ENCODE measurements around the gene COA8. TPM values are rescaled to one million over a fixed set of nuclear protein-coding genes. Genes with fewer than 3 reads are reported as not detected.
A peak's percentile ranks its signal among the peaks of the same experiment; 100 is the strongest.

COA8 gene
- total RNA-seq, 4 donors from 2014 or later: 1.5 to 17.1 (median 15.2) TPM; not detected in 1

DNA sequence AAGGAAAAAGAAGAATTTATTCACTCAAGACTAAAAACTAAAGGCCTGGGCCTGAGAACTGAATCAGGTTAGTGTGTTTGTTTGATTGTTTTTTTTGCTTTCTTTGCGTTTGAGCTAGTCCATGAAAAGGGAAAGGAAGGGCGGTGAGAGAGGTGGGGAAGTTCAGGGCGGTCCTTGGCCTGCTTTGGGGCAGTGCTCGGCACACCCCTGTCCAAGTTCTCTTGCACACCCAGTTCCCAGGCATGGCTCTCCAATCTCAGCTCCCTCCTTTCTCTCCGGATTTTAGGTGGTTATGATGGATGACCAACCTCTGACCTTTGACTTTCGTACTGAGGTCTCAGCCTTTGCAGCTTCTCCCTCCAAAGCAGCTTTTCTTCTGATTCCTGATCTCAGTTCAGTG lies 11.3 kb downstream of the COA8 start:
- H3K36me3 ChIP-seq: no peaks in the 10 kb centered on the region
- WGBS, 2 donors (ENCODE audit: low coverage in 1 of 2): 63 to 82% methylated on average over 6 of the region's 6 CpGs
- no peaks in the 10 kb centered on the region for H3K9me3 ChIP-seq
- H3K27me3 ChIP-seq: no peaks in the 10 kb centered on the region
- H3K27ac ChIP-seq: no peak overlapping the region
- H3K4me3 ChIP-seq: no peak overlapping the region
- intact Hi-C loops (cut with DNase I; ENCODE audit: low total_unique reads) (loop anchor here (10.0 kb wide), 2 partner anchors 61 to 141 kb away; partner anchors contain the start of genes XRCC3 and ZFYVE21), in situ Hi-C loops (cut with MboI; ENCODE audit: low pct_ligation_motif_present in 1 of 4, low pct_unique_long_range_greater_than_20kb in 1 of 4, low sequenced_read_pairs in 3 of 4) (no loop called here)
- peaks cover 16 to 53% (median 39%) of the 10 kb centered on the region in 4 donors for H3K4me1 ChIP-seq
- TF ChIP-seq EP300 (IDR thresholded peaks at IDR 0.05; ENCODE audit: low read depth) (no peak), POLR2A (IDR thresholded peaks at IDR 0.05) (no peak)
- TF ChIP-seq, protein P1, sequence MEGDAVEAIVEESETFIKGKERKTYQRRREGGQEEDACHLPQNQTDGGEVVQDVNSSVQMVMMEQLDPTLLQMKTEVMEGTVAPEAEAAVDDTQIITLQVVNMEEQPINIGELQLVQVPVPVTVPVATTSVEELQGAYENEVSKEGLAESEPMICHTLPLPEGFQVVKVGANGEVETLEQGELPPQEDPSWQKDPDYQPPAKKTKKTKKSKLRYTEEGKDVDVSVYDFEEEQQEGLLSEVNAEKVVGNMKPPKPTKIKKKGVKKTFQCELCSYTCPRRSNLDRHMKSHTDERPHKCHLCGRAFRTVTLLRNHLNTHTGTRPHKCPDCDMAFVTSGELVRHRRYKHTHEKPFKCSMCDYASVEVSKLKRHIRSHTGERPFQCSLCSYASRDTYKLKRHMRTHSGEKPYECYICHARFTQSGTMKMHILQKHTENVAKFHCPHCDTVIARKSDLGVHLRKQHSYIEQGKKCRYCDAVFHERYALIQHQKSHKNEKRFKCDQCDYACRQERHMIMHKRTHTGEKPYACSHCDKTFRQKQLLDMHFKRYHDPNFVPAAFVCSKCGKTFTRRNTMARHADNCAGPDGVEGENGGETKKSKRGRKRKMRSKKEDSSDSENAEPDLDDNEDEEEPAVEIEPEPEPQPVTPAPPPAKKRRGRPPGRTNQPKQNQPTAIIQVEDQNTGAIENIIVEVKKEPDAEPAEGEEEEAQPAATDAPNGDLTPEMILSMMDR (IDR thresholded peaks at IDR 0.05): no peak
- no peak for DNase-seq

DNA sequence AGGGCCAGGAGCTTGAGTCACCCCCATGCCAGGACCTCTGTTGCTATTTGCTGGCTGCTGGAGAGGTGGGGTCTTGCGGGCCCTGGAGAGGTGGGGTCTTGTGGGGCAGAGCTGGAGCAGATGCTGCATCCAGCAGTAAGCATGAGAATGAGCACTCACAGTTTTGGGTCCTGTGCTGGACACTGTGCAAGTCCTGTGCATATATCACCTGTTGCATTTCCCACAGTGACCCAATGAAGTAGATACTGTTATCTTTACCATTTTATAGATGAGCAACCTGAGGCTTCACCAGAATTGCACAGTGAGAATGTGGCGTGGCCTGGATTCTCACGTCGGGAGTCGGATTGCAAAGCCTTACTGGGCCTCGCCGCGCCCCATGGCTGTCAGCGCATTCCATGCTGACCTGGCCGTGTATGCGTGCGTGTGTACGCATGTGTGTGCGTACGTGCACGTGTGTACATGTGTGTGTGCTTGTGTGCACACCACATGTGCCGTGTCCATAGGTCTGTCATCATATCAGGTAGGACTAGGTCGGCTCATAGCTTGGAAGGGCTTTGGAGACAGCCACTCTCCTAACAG lies 12.0 kb downstream of the COA8 start:
- H3K9me3 ChIP-seq: no peaks in the 10 kb centered on the region
- no peak overlapping the region for H3K4me3 ChIP-seq
- H3K4me1 ChIP-seq: peaks cover 16 to 53% (median 39%) of the 10 kb centered on the region in 4 donors
- 80 to 95% methylated on average over 1 to 18 of the region's 18 CpGs for WGBS, 2 donors (ENCODE audit: low coverage in 1 of 2)
- intact Hi-C loops (cut with DNase I; ENCODE audit: low total_unique reads) (loop anchor here (10.0 kb wide), 2 partner anchors 60 to 140 kb away; partner anchors contain the start of genes XRCC3 and ZFYVE21), in situ Hi-C loops (cut with MboI; ENCODE audit: low pct_ligation_motif_present in 1 of 4, low pct_unique_long_range_greater_than_20kb in 1 of 4, low sequenced_read_pairs in 3 of 4) (loop anchor here in 1 of 4 donors (25.0 kb wide), 1 partner anchor 338 kb away; a partner anchor contains a TSS)
- no peak for DNase-seq
- TF ChIP-seq POLR2AphosphoS5 (IDR thresholded peaks at IDR 0.05): no peak
- TF ChIP-seq, protein P1 (IDR thresholded peaks at IDR 0.05): no peak
- TF ChIP-seq EP300 (IDR thresholded peaks at IDR 0.05; ENCODE audit: low read depth): no peak
- TF ChIP-seq POLR2A (IDR thresholded peaks at IDR 0.05): no peak
- no peaks in the 10 kb centered on the region for H3K36me3 ChIP-seq
- no peaks in the 10 kb centered on the region for H3K27me3 ChIP-seq
- H3K27ac ChIP-seq: peak overlapping the region in 2 of 4 donors; percentile 84 to 90

DNA sequence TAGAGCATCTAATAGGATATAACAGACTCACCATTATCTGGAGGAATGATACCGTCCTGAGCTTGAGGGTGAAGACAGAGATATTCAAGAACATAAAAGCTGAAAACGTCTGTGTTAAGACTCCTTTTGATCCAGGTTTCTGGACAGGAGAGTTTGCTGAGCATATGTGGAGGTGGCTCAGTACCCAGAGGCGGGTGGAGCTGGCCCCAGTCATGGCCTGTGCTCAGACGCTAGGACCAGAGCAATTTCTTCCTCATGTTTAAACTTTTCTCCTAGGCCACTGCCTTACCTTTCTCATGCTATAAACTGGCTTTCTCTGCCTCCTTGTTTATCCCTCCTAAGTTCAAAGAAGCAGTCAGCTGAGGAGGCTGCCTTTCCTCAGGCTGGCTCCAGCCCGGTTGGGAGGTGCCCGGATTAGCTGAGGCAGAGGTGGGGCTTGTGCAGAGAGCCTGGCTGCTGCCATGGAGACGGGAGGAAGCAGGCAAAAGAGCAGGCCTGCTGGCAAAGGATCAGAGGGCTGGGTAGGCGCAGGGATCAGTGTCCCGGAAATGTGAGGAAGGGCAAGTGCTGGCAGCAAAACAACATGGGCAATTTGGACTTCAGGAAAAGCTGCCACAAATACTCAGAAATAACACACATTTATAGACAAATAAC lies 13.7 kb downstream of the COA8 start:
- peak; percentile 5 for TF ChIP-seq EP300 (IDR thresholded peaks at IDR 0.05; ENCODE audit: low read depth)
- TF ChIP-seq POLR2A (IDR thresholded peaks at IDR 0.05): peak; percentile 12
- peak; percentile 72 to 84 (median 83) for TF ChIP-seq POLR2AphosphoS5 (IDR thresholded peaks at IDR 0.05)
- TF ChIP-seq, protein P1 (IDR thresholded peaks at IDR 0.05): no peak
- no peaks in the 10 kb centered on the region for H3K36me3 ChIP-seq
- H3K9me3 ChIP-seq: no peaks in the 10 kb centered on the region
- intact Hi-C loops (cut with DNase I; ENCODE audit: low total_unique reads): loop anchor here (10.0 kb wide), 2 partner anchors 58 to 138 kb away; partner anchors contain the start of genes XRCC3 and ZFYVE21
- DNase-seq: peak; percentile 95
- in situ Hi-C loops (cut with MboI; ENCODE audit: low pct_ligation_motif_present in 1 of 4, low pct_unique_long_range_greater_than_20kb in 1 of 4, low sequenced_read_pairs in 3 of 4): loop anchor here in 1 of 4 donors (25.0 kb wide), 1 partner anchor 336 kb away; a partner anchor contains a TSS
- WGBS, 2 donors (ENCODE audit: low coverage in 1 of 2): 30 to 33% methylated on average over 2 to 9 of the region's 9 CpGs
- H3K4me3 ChIP-seq: no peak overlapping the region
- H3K4me1 ChIP-seq: peaks cover 16 to 40% (median 29%) of the 10 kb centered on the region in 4 donors
- peak overlapping the region; percentile 82 to 90 (median 86) for H3K27ac ChIP-seq
- H3K27me3 ChIP-seq: no peaks in the 10 kb centered on the region

DNA sequence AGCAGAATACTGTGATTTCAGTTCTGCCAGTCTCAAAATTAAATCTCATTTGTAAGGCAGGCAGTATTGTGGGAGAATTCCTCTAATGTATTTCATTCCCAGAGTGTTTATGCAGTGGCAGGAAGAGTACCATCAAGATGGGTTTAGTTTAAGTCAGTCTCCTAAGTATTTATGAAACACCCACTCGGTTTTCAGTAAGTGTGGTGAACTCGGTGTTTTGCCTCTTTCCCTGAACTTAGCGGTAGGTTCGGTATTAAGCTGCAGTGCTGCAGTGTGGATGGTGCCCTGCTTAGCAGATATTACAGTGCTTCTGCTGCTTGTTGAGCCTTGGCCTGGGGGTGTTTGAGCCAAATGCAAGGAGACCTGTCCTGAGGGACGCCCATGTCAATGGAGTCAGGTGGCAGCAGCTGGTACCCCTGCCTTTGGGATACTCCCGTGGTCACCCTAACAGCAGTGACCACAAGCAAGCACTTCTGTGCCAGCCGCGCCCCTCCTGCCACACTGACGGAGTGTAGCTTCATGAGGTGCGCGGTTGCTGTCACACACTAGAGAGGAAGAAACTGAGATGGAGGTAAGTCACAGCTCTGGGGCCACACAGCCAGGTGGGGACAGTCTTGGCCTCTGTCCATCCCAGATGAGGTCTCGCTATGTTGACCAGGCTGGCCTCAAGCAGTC lies 15.8 kb downstream of the COA8 start:
- H3K36me3 ChIP-seq: no peaks in the 10 kb centered on the region
- TF ChIP-seq EP300 (IDR thresholded peaks at IDR 0.05; ENCODE audit: low read depth): no peak
- TF ChIP-seq POLR2AphosphoS5 (IDR thresholded peaks at IDR 0.05): no peak
- TF ChIP-seq, protein P1 (IDR thresholded peaks at IDR 0.05): no peak
- TF ChIP-seq POLR2A (IDR thresholded peaks at IDR 0.05): no peak
- WGBS, 2 donors (ENCODE audit: low coverage in 1 of 2): 71 to 84% methylated on average over 1 to 12 of the region's 12 CpGs
- H3K4me1 ChIP-seq: peaks cover 16 to 34% (median 27%) of the 10 kb centered on the region in 4 donors
- H3K27ac ChIP-seq: no peak overlapping the region
- no peak for DNase-seq
- no peaks in the 10 kb centered on the region for H3K27me3 ChIP-seq
- H3K9me3 ChIP-seq: no peaks in the 10 kb centered on the region
- in situ Hi-C loops (cut with MboI; ENCODE audit: low pct_ligation_motif_present in 1 of 4, low pct_unique_long_range_greater_than_20kb in 1 of 4, low sequenced_read_pairs in 3 of 4) (loop anchor here in 1 of 4 donors (25.0 kb wide), 1 partner anchor 334 kb away; a partner anchor contains a TSS), intact Hi-C loops (cut with DNase I; ENCODE audit: low total_unique reads) (loop anchor here (10.0 kb wide), 2 partner anchors 56 to 136 kb away; partner anchors contain the start of genes XRCC3 and ZFYVE21)
- no peak overlapping the region for H3K4me3 ChIP-seq

Data from transverse colon (tissue), 4 donors.